AG04450 (cell line): Measurements from ENCODE around the gene OSR1. TPM values are rescaled to one million over a fixed set of nuclear protein-coding genes. Genes with fewer than 3 reads are reported as not detected.

ENCODE experiments used
- CTCF ChIA-PET: fragments of 300-600, 350-600 bp; formaldehyde crosslinking; extraction: SDS; loops from one replicate; lab custom pipeline; 2022; ENCODE audit warnings: antibody characterized with exemption, inconsistent platforms; lab: Charles Lee
- POLR2A ChIA-PET: fragments of 350-600 bp; formaldehyde crosslinking; extraction: SDS; loops from one replicate; lab custom pipeline; 2021; ENCODE audit warnings: antibody characterized with exemption, inconsistent platforms; lab: Yijun Ruan, JAX
- DNase-seq: peaks from one replicate; pipeline ENCODE4 v3.0.0-alpha.2; 2011; ENCODE audit warnings: low read depth, low spot score
- H3K27ac ChIP-seq: one replicate; pipeline ENCODE4 v1.5.1; 2012; ENCODE audit warnings: low read depth, low read length, control low read depth
- H3K27me3 ChIP-seq: one replicate; pipeline ENCODE4 v1.6.0; 2012; ENCODE audit warnings: low read length; ENCODE audit not compliant: control insufficient read depth, insufficient read depth
- H3K4me3 ChIP-seq: 2 replicates; pipeline ENCODE4 v1.5.1; 2011; ENCODE audit warnings: mild to moderate bottlenecking, low read depth, low read length, control low read depth
- H3K9me3 ChIP-seq: 2 replicates; pipeline ENCODE4 v1.5.1; 2012; ENCODE audit warnings: low read length; ENCODE audit not compliant: control insufficient read depth, insufficient read depth
- polyA plus RNA-seq: library from polyadenylated mRNA; depleted of rRNA; stranded (reverse); fragments of >200 nt; gene quantifications from 2 replicates; pipeline ENCODE4 v1.2.3, GENCODE V29; 2011
- TF ChIP-seq, protein P1 (sequence below): IDR thresholded peaks from 2 replicates; pipeline ENCODE4 v1.5.1; 2011; ENCODE audit warnings: low read depth, low read length, control low read depth, inconsistent platforms

OSR1 gene
- polyA plus RNA-seq, 1 experiment: 14.0 TPM

DNA sequence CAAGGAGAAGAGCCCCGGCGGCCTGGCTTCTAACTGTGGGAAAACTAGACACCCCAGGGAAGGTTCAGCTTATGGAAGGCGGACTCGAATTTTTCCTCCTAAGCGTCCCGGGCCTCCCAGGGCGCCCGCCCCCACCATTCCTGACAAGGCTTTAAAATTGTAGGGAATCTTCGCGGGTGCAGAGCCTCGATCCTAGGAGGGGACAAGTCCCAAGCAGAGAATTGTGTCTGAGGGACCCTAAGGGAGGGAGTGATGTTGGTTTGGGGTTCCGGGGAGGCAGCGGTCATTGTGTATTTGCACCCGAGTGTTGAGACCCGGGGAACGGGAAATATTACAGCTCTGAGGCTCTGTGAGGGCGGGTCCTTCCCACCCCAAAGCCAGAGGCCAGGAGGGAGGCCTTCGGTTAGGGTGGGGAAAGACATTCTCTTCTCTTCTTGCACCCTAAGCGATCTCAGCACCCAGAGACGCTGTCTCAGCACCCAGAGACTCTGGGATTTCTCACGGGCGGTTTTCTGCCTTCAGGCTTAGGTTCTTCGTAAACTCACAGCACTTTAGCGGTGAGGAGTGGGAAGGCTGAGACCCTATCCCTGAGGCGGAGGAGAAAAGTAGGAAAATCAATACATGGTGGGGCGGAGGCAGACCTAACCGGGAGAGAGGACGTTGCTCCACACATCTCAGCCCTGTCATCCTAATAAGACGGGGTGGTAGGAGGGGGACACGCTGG lies 7.6 kb downstream of the OSR1 start:
- no peak for DNase-seq
- Histone ChIP-seq H3K27me3 (no peaks in the 10 kb centered on the region), H3K27ac (no peak overlapping the region), H3K4me3 (no peak overlapping the region), H3K9me3 (peaks cover 13% of the 10 kb centered on the region; the same call in 1 of the 2 replicates)
- ChIA-PET CTCF (interaction anchor here (0.7 kb wide), 1 partner anchor 607 kb away, joined by 3 read pairs; no protein-coding TSS in a partner anchor), POLR2A (no interaction called here)
- TF ChIP-seq, protein P1, sequence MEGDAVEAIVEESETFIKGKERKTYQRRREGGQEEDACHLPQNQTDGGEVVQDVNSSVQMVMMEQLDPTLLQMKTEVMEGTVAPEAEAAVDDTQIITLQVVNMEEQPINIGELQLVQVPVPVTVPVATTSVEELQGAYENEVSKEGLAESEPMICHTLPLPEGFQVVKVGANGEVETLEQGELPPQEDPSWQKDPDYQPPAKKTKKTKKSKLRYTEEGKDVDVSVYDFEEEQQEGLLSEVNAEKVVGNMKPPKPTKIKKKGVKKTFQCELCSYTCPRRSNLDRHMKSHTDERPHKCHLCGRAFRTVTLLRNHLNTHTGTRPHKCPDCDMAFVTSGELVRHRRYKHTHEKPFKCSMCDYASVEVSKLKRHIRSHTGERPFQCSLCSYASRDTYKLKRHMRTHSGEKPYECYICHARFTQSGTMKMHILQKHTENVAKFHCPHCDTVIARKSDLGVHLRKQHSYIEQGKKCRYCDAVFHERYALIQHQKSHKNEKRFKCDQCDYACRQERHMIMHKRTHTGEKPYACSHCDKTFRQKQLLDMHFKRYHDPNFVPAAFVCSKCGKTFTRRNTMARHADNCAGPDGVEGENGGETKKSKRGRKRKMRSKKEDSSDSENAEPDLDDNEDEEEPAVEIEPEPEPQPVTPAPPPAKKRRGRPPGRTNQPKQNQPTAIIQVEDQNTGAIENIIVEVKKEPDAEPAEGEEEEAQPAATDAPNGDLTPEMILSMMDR: no peak

DNA sequence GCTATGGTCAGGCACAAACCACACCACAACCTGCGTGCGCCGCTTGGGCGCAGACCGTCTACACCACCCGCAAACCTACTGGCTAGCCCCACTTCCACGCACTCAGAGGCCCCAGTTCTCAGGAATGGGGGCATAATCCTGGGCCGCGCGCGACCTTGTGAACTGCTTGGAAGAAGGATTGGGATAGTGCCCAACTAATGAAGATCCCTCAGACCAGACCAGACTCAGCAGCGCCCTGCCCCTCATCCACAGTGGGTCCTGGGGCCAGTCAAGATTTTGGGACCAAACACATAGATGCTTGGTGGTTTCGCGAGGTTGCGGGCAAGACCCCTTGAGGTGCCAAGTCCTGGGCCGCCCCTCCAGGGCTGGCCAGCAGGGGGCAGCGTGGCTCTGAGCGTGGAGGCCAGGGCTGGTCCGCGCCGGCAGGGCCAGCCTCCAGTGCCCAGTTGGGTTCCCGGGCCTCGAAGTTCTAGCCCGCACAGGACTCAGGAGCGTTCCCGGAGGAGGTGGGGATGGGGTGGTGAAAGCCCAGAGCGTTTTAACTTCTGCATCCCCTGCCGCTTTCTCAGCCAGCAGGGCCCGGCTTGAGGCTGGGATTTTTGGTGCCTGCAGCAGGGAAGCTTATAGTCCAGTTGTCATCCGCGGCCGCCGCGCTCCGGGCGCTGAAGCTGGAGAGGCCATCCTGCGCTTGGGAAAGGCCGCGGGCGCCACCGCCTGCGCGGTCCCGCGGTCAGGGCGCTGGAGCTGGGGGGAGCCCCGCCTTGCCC lies 8.3 kb downstream of the OSR1 start:
- Histone ChIP-seq H3K27ac (peak overlapping the region; percentile 21), H3K9me3 (peaks cover 13% of the 10 kb centered on the region; the same call in 1 of the 2 replicates), H3K4me3 (no peak overlapping the region), H3K27me3 (no peaks in the 10 kb centered on the region)
- ChIA-PET POLR2A (no interaction called here), CTCF (interaction anchor here (0.7 kb wide), 1 partner anchor 606 kb away, joined by 3 read pairs; no protein-coding TSS in a partner anchor)
- no peak for DNase-seq
- TF ChIP-seq, protein P1: peak; percentile 54

- Histone ChIP-seq H3K27me3 (no peaks in the 10 kb centered on the region), H3K27ac (peak overlapping the region; percentile 92), H3K4me3 (no peak overlapping the region; the same call in 1 of the 2 replicates), H3K9me3 (peaks cover 13% of the 10 kb centered on the region; the same call in 1 of the 2 replicates)
- TF ChIP-seq, protein P1: no peak
- DNase-seq: no peak
- ChIA-PET POLR2A (interaction anchor here (0.7 to 2.0 kb wide), 2 partner anchors 10 to 788 kb away, joined by 3 to 18 read pairs; partner anchors contain the start of genes OSR1 and RDH14), CTCF (interaction anchor here (0.7 to 1.2 kb wide), 4 partner anchors 9 to 599 kb away, joined by 3 to 5 read pairs (median 4); partner anchors contain the start of gene OSR1)
These were observed 9.7 kb downstream of the OSR1 start for GRCh38 chr2:19348692-19349091.

GRCh38 chr2:19347619-19348562 lies 10.5 kb downstream of the OSR1 start:
- CTCF ChIA-PET: interaction anchor here (0.7 to 1.2 kb wide), 4 partner anchors 506 to 598 kb away, joined by 3 to 5 read pairs (median 4); no protein-coding TSS in a partner anchor
- peak overlapping the region; percentile 92 for H3K27ac ChIP-seq
- DNase-seq: peak; percentile 93
- peak overlapping the region; percentile 96 for H3K4me3 ChIP-seq
- H3K9me3 ChIP-seq: peaks cover 6% of the 10 kb centered on the region; the same call in 1 of the 2 replicates
- TF ChIP-seq, protein P1: no peak
- H3K27me3 ChIP-seq: no peaks in the 10 kb centered on the region
- POLR2A ChIA-PET: interaction anchor here (0.6 to 2.0 kb wide), 17 partner anchors 10 to 934 kb away, joined by 3 to 18 read pairs (median 3); partner anchors contain the start of gene OSR1
